Stimulated activated CD4-positive, alpha-beta T cell treated with anti-CD3 and anti-CD28 coated beads, Interleukin-12 subunit alpha, Interleukin-12 subunit beta, amount 100 ng/mL, for 4 hours (primary cell): ENCODE data around the gene ITPR1.
"Not testable (repeated sequence)": the region's sequence is repeated elsewhere in the genome, so short reads cannot be mapped to it uniquely, and the experiment has no call there.

ENCODE experiments used
- DNase-seq: peaks from one replicate; pipeline ENCODE4 v3.0.0-alpha.2; 2020

Gene ITPR1

GRCh38 chr3:4574426-4574965, 81.3 kb downstream of the ITPR1 start:
- DNase-seq = no peak

- DNase-seq = no peak
These were observed 82.2 kb downstream of the ITPR1 start for GRCh38 chr3:4575381-4575780.

GRCh38 chr3:4577721-4578120, 84.6 kb downstream of the ITPR1 start:
- no peak for DNase-seq

- DNase-seq = no peak
These were observed 87.4 kb downstream of the ITPR1 start for GRCh38 chr3:4580346-4581123.

- DNase-seq = no peak
These were observed 87.9 kb downstream of the ITPR1 start for GRCh38 chr3:4581124-4581424.

- DNase-seq = no peak
These were observed 88.3 kb downstream of the ITPR1 start for GRCh38 chr3:4581498-4581897.

- no peak for DNase-seq
These were observed 88.9 kb downstream of the ITPR1 start for GRCh38 chr3:4581920-4582611.

- no peak for DNase-seq
These were observed 89.5 kb downstream of the ITPR1 start for GRCh38 chr3:4582624-4583023.

- no peak for DNase-seq
These were observed 90.3 kb downstream of the ITPR1 start for GRCh38 chr3:4583416-4583815.

- no peak for DNase-seq
These were observed 91.5 kb downstream of the ITPR1 start for GRCh38 chr3:4584456-4585249.

GRCh38 chr3:4586381-4586780, 93.2 kb downstream of the ITPR1 start:
- DNase-seq = no peak

GRCh38 chr3:4587061-4587837, 94.1 kb downstream of the ITPR1 start:
- no peak for DNase-seq

- DNase-seq = no peak
These were observed 94.6 kb downstream of the ITPR1 start for GRCh38 chr3:4587838-4588105.

GRCh38 chr3:4588466-4588865, 95.3 kb downstream of the ITPR1 start:
- DNase-seq = no peak

- DNase-seq = no peak
These were observed 96.4 kb downstream of the ITPR1 start for GRCh38 chr3:4589475-4590097.

GRCh38 chr3:4590849-4591248, 97.7 kb downstream of the ITPR1 start:
- not testable (repeated sequence) for DNase-seq

GRCh38 chr3:4591669-4592068, 98.5 kb downstream of the ITPR1 start:
- no peak for DNase-seq

GRCh38 chr3:4593014-4593413, 99.9 kb downstream of the ITPR1 start:
- no peak for DNase-seq

- no peak for DNase-seq
These were observed 102.6 kb downstream of the ITPR1 start for GRCh38 chr3:4595710-4596113.

- no peak for DNase-seq
These were observed 103.5 kb downstream of the ITPR1 start for GRCh38 chr3:4596612-4597011.

GRCh38 chr3:4597208-4597985, 104.2 kb downstream of the ITPR1 start:
- no peak for DNase-seq

- not testable (repeated sequence) for DNase-seq
These were observed 105.1 kb downstream of the ITPR1 start for GRCh38 chr3:4598232-4598631.
